Fibroblast of peridontal ligament (primary cell): Measurements from ENCODE around the gene PPP1R27.
A peak's percentile ranks its signal among the peaks of the same experiment; 100 is the strongest.
"Not testable (repeated sequence)": the region's sequence is repeated elsewhere in the genome, so short reads cannot be mapped to it uniquely, and the experiment has no call there.

ENCODE experiments used
- DNase-seq: peaks from one replicate; pipeline ENCODE4 v3.0.0-alpha.2; 2010; ENCODE audit errors: extremely low read depth

The PPP1R27 gene

DNA sequence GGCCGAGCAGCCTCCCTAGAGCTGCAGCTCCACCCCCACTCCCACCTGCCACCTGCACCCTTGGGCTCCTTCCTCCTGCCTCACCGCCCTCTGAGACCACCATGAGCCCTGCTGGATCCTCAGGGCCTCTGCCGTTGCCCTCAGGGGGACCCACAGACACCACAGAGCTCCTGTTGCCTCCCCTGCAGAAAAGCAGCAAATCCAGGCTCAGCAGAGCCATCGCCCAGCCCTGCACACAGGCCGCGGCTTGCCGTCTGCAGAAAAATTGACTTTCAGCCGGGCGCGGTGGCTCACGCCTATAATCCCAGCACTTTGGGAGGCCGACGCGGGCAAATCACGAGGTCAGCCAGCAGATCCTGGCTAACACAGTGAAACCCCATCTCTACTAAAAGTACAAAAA is 7.0 kb upstream of the PPP1R27 start:
- no peak for DNase-seq

DNA sequence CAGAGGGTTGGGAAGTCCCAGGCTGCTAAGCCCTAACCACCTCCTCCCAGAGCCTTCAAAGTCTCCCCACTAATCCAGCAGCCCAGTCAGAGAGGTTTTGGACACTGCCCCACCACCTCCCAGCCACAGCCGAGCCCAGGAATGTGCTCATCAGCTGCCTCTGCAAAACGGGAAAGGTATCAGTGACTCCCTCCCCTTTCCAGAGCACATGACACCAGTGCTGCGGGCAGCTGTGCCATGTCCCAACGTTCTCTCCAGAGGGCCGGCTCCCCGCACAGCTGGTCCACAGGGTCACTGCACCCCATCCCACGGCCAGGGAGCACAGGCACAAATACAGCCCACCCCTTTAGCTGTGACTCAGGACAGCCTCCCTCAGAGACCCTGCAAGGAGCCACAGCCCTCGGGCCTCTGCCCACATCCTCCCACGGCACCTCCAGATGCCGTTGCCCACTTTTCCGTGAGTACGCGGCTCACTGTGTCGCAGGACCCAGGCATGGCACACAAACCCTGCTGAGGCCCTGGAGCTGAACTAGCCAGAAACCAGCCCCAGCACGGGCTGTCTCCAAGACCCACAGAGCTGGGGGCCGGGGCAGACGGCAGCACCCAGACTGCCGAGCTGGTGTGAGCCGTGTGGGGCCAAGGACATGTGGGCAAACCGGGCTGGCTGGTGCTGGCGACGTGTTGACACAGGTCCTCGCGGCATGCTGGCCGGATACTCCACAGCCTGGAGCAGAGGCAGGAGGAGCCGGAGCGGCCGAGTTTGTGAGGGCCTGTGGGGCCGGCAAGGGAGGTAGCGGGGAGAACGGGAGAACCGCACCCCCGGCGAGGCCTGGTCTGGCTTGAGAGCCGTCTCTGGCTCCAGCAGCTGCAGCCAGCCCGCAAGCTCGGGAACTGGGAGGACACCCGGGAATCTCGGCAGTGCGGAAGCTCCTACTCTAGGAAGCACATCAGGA is 6.3 kb upstream of the PPP1R27 start:
- no peak for DNase-seq

DNA sequence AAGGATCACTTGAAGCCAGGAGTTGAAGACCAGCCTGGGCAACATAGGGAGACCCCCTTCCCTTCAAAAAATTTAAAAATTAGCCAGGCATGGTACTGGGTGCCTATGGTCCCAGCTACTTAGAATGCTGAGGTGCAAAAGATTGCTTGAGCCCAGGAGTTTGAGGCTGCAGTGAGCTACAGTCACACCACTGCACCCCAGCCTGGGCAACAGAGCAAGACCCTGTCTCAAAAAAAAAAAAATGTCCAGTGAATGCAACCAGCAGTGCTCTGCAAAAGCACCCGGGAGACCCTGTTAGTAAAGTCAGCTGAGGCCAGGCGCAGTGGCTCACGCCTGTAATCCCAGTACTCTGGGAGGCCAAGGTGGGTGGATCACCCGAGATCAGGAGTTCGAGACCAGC is 5.2 kb upstream of the PPP1R27 start:
- DNase-seq, result not testable (repeated sequence)

DNA sequence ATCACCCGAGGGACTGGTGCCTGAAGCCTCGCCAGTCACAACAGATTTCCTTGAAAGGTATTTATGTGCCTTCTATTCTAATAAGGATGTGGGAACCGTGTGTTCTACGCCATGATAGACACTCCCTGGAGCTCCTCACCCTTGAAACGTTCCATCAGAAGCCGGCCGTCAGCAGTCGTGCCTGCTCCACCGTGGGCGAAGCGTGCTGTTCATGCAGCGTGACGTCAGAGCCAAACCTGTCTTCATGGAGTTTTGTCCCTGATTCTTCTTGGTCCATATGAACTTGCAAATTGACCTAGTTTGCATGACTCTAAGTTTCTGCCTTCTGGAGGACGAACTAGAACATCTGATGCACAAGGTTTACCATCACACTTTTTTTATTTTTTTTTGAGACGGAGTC is 4.5 kb upstream of the PPP1R27 start:
- DNase-seq, result no peak

DNA sequence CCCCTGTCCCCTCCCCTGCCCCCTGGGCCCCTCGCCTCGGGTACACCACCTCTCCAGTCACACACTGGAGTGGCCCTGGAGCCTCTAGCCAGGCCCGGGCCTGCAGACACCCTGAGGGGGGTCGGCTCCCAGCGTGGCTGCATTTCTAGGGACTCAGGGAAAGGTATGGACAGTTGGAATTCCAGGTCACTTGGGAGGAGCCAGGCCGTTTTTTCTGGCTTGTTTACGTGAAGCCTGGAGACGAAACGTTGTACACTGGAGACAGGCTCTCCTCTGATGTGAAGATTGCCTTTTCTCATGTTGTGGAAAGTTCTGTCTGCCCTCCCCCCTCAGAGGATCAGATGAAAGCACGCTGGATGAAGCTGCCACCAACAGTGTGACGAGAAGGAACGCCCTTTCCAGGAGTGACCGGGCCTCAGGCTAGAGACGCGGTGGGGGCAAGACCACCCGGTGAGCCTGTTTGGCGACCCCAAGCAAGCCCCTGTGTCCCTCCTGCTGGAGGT is 4.0 kb upstream of the PPP1R27 start:
- DNase-seq, result no peak

DNA sequence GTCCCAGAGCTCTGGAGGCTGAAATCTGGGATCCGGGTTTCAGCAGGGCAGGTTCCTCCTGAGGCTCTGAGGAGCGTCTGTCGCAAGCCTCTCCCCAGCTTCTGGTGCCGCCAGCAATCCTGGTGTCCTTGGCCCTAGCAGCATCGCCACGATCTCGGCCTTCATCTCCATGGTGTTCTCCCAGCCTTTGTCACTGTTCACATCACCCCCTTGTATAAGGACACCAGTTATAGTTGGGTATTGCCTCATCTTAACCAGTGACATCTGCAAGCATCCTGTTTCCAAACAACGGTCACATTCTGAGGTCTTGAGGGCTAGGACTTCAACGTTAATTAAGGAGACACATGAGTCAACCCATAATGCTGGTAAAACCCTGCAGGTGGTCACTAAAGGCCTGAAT is 2.8 kb upstream of the PPP1R27 start:
- peak; percentile 19 for DNase-seq

DNA sequence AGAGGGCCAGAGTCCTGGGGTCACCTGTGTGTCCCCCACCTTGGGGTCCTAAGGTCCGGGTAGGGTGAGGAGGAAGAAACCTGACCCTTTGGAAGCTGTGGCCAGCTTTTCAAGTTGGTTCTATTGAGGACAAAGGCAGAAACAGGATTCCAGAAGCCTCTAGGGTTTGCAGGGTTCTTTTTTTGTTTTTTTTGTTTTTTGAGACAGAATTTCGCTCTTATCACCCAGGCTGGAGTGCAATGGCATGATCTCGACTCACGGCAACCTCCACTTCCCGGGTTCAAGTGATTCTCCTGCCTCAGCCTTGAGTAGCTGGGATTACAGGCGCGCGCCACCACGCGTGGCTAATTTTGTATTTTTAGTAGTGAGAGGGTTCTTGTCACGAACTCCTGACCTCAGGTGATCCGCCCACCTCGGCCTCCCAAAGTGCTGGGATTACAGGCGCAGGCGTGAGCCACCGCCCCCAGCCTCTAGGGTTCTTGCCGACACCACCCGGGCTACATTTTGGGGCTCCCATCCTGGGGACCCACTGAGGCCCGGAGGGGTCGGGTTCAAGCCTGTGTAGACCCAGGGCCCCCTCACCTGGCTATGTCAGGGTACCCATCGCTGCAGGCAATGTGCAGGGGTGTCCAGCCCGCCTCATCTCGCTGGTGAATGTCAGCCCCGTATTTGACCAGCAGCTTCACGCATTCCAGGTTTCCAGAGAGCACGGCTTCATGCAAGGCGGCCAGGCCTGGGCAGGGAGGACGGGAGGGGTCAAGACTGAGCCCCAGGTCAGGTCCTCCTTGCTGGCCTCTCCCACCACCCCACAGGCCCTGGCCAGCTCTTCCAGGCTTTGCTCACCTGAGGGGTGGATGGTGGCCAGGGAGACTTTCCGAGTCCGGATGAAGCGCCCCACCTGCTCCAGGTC is 674 bp downstream of the PPP1R27 start:
- DNase-seq, result no peak

DNA sequence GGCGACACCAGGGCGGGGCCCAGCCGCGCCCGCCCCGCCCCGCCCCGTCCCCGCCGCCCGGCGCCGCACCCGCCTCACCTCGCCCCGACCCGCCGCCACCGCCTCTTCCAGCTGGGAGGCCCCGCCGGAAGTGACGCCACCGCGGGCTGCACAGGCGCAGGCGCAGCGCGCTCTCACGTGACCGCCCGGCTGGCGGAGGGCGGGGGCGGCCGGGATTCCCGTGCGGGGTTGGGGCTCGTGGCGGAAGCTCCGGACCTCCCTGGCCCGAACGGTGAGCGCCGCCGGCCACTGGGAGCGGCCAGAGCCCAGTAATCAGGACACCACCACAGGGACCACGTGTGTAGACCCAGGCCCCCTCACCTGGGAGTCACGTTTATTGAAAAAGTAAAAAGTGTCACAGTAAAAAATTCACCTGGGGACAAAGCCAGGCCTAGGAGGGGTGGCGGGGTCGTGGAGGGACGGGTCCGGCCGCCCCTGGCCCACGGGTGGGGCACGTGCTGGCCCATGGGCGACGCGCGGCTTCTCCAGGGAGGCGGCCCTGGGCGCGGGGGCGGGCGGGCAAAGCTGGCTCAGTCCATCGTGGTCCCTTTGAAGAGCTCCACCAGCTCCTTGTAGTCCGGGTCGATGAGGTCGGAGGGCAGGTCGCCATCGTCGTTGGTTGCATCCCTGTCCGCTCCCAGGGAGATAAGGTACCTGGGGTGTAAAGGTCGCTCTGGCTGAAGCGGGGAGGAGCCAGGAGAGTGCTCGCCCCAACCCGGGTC is 1.5 kb downstream of the PPP1R27 start, which contains the start of gene MCRIP1:
MCRIP1 (minus strand) TSS at position 132 of the 761 bp plus-strand sequence. CDS start 8,785 bp downstream, outside the sequence.
- DNase-seq, result peak; percentile 86

DNA sequence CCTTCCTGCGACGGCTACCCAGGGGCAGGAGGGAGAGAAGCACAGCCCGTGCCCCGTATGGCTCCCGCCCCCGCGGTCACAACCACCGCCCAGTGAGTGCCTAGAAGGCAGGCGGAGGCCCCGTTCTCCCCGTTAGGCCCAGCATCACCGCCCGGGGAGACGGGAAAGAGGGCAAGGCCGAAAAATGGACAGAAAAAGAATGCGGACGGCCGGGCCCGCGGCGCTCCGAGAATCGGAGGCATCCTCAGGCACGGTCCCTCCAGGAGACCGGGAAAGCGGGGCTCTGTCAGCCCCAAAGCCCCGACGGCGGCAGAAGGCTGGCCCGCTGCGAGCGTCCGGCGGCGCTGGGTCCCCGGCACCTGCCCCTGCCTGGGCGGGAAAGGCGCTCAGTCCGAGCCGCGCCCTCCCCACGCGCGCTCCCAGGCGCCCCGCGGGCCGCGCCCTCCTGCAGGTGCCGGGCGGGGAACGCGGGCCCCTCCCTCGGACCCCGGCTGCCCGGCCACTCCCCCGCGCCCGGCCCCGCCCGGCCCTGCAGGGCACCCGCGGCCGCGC is 2.2 kb downstream of the PPP1R27 start:
- DNase-seq, result peak; percentile 8

DNA sequence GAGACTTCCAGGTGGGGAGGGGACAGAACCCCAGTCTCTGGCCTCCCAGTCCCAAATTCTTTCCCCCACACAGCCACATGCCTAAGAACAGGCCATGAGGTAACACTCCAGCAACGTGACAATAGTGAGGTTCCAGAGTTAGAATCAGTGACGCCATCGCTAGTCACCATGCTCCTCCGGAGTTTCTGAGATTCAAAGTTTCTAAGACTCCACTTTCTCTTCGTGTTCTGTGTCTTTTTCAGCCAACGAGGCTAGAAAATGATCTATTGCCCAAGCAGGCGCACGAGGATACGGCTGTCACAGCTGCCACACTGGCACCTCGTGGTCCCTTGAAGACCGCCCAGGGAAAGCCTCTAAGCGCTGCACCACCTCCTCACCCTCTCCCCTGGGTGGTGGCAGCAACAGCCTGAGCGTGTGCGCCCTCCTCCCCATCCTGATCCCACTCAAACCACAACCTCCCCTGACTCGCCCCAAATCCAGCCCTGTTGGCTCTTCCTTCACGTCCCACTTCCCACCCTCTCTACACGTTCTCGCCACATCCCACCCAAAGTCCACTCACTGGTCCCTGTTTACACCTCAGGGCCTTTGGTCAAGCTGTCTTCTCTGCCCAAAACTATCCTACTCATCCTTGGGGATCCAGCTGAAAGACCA is 2.8 kb downstream of the PPP1R27 start:
- peak; percentile 57 for DNase-seq

DNA sequence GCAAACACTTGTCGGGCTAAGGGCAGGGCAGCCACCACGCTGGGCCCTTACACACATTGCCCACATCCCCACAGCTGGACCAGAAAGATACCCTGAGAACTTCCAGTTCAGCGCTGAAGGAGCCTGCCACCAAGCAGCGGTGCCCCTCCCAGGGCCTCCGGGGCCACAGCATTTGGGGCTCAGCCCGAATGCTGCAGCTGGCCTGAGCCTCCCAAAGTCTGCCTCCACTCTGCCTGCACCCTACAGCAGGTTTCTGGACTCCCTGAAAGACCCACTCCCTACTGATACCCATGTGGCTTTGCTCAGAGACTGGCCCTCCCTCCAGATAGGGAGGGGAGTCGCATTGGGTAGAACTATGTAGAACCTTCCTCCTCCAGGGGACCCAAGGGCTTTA is 3.3 kb downstream of the PPP1R27 start:
- no peak for DNase-seq

DNA sequence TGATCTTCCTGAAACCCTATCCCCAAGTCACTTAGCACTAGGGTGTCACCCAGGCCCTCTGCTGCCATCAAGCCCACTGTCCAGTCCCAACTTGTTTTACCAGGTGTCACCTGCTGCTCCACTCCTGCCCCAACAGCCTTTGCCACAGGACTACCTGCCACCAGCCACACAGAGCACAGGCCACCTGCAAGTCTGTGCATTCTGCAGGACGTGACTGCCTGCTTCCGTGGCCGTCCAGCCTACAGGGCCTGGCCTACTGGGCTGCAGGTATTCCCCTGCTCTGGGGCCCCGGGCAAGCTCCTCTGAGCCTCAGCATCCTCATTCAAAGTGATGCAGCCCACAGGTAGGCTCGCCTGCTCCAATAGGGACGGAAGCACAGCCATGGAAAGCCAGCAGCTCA is 5.0 kb downstream of the PPP1R27 start:
- no peak for DNase-seq

DNA sequence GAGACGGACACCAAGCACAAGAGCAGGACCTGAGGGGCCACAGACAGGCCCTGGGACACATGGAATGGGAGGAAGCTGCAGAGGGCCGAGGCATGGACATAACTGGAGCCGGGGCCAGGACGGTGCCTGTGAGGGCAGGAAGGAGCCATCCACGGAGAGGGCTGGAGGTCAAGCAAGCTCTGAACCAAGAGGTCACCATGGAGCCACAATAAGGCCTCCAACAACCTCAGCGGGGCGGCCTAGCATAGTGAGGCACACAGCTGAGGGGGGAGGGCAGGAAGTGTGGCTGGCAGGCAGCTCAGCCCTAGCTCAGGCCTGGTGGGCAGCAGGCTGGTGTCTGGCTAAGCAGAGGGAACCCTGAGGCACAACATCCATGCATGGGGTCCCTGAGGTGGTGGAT is 6.2 kb downstream of the PPP1R27 start:
- DNase-seq, result no peak

DNA sequence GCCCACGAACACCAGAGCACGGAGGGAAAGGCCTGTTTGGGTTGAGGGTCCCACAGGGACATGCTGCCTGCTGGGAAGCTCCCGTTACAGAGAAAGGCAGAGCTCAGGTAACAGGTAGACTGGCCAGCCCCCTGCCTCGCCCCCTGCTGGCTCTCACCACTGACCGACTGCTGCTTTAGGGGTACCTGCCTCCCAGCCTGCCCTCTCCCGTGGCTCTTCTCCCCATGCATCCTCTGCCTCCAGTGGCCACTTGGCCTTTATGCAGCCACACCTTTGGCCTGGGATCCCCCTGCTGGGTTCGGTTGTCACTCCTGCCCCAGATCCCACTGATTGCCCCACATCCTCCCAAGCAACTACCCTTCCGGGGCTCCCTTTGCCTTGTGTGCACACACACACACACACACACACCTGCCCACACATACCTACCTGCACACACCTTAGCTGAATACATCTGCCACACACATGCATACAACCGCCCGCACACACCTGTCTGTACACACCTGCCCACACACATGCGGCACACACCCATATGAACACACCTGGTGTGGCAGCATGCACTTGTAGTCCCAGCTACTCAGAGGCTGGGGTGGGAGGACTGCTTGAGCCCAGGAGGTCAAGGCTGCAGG is 8.9 kb downstream of the PPP1R27 start:
- no peak for DNase-seq

DNA sequence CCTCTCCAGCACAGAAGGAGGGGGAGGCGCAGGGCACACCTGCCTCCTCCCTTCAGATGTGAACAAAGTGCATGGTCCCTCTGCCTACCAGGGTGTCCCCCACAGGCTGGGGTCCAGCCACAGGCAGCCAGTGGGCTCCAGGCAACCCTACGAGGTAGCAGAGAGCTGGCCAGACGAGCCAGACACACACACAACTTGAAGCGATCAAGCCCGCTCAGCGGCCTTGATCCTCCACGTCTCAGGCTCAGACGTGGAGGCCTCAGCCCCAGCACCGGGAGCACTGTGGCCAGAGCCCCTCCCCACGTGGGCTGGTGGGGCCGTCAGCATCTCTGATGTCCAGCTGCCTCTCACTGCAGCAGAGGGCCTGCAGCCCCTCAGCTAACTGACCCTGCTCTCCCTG is 10.3 kb downstream of the PPP1R27 start:
- no peak for DNase-seq

DNA sequence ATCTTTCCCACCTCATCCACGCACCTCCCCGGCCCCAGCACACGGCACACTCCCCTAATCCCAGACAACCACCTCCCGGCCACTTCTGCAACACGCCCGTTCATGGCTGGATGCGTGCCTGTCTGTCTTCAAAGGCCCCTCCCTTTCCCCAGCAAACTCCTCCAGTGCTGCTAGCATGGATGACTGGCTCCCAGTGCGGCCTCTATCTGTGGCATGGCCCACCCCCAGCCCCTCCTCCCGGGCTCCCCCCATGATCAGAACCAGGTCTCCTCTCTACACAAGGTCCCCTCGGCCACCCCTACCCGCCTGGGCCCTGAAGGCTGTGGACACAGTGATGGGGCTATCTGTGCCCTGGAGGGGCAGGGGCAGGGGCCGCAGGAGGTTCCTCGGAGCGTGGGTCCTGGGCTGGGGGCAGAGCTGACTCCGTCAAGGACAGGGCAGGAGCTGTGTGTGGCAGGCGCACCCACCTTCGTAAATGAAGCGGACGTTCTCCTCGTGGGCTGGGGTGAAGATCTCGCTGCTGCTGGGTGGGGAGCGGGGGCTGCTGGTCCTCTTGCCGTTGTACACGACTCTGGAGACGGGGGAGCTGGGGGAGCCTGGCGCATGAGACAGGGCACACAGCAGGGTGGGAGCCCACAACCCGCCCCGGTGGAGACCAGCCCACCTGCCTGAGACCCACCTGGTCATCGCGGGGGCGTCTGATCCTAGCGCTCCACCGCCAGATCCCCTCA is 10.9 kb downstream of the PPP1R27 start:
- no peak for DNase-seq

DNA sequence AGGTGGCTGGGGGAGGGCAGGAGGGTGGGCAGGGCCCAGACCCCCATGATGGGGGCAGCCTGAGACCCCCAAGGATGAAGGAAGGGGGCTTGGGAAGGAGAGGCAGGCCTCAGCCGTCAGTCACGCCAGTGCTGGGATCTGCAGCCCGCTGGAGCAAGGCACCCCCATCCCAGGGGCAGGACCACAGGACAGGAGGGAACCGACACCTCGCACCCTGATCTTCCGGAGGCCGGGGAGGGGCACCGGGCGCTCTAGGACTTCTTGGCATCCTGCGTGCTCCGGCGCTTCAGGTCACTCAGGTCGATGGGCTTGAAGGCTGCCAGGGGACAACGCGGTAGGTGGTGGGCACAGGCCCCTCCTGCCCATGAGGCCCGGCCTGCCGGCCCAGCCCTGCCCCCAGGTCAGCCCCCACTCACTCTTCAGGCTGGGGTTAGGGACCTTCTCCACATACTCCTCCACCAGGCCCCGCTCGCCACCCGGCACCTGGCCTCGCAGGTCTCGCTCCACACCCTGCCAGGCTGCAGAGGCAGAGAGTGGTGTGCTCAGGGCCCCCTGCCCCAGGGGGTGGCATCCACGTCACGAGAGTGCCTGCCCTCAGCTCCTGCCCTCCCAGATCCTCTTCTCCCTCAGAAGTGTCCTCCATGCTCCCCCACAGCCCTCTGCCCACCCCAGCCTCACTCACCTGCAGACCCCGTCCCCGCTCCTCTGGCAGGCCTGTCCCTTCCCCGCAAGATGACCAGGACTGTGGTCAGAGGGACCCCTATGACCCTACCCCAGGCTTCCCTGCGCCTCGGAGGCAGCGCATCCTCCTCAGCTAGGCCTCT is 11.6 kb downstream of the PPP1R27 start:
- no peak for DNase-seq

DNA sequence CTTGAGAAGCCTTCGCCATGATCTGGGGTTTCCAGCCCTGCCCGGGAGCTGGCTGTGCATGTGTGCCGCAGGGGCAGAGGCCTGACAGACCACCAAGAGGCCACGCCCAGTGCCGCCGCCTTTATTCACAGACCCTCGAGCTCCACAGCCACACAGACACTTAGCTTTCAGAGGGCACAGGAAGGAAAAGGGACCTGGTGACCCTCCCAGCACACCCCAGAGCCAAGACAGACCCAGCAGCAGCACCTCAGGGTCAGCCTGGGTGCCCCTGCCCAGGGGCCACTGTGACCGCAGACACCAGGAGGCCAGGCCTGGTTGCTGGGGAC is 12.6 kb downstream of the PPP1R27 start:
- DNase-seq, result no peak
